GM12891 (cell line): ENCODE measurements around the gene RWDD1.

Source experiments
- PAX5 ChIP-seq: IDR thresholded peaks from 2 replicates; pipeline ENCODE4 v1.6.1; 2011; ENCODE audit warnings: low read length, moderate library complexity, mild to moderate bottlenecking; ENCODE audit not compliant: insufficient read depth, severe bottlenecking
- POLR2A ChIP-seq: IDR thresholded peaks from 2 replicates; pipeline ENCODE4 v1.6.1; 2011; ENCODE audit warnings: low read depth, low read length, control low read depth
- POU2F2 ChIP-seq: IDR thresholded peaks from 2 replicates; pipeline ENCODE4 v1.6.1; 2011; ENCODE audit warnings: low read depth, mild to moderate bottlenecking, control low read depth, low read length, moderate library complexity

DNA sequence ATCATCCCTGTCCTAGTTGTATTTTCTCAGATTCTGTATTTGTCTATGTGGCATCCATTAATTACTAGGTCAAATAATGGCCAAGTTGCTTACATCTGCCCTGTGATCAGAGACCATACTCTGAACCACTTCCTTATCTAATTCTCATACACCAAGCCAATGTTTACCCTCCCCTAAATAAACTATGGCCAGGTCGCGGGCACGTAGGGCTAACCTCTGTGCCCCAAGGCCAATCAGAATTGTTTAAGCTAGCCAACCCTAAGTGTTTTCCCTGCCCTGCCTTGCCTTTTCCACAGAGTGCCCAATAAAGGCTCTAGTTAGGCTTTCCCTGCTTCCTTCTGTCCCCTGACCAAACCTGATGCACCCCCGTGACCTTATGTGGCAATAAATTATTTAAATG, 20.5 kb upstream of the RWDD1 start:
- TF ChIP-seq POU2F2 = no peak
- TF ChIP-seq POLR2A = no peak
- no peak for TF ChIP-seq PAX5
